ENCODE data around the gene NUDT19. TPM values are rescaled to one million over a fixed set of nuclear protein-coding genes. Genes with fewer than 3 reads are reported as not detected.

Gene NUDT19
- polyA plus RNA-seq, result 7.7 to 17.1 TPM (median 12.2 TPM) in 3 replicates
- 2.2 TPM for polyA plus RNA-seq (2011; ENCODE audit: low read depth)
- polyA plus RNA-seq (2011; cell fraction: cytosol; rRNA removed), result 10.2 and 15.3 TPM in 2 replicates
- polyA plus RNA-seq (2011; cell fraction: nucleus; rRNA removed), result 16.7 and 18.3 TPM in 2 replicates
- polyA plus RNA-seq (2012; ENCODE audit: low replicate concordance), result 10.7 and 15.3 TPM in 2 replicates
- polyA minus RNA-seq, result 7.3 to 10.2 TPM (median 10.0 TPM) in 3 replicates
- 25.5 TPM for polyA minus RNA-seq (2011; cell fraction: cytosol; rRNA and poly(A)+ RNA removed)
- polyA minus RNA-seq (2011; cell fraction: nucleus; rRNA and poly(A)+ RNA removed), result 12.3 and 14.4 TPM in 2 replicates

GRCh38 chr19:32691291-32691951 is at the start of gene NUDT19:
Gene NUDT19, plus strand, starts transcription at chr19:32691821. Its CDS starts 140 bp downstream, at chr19:32691961.
- peaks cover 25% of the 10 kb centered on the region for H3K4me1 ChIP-seq (ENCODE audit: control insufficient read depth, extremely low read depth, insufficient read depth, low read length)
- dilution Hi-C loops (cut with MboI; ENCODE audit: extremely low pct_ligation_motif_present, low sequenced_read_pairs), result no loop called here
- H3K4me3 ChIP-seq (ENCODE audit: control insufficient read depth in 2 of 3, extremely low read depth in 1 of 3, insufficient read depth in 2 of 3, low read depth in 1 of 3, low read length in 3 of 3), result peak within 1 kb of the TSS; percentile 51 to 90 (median 88)
- peak within 1 kb of the TSS; percentile 87 for H3K9ac ChIP-seq (ENCODE audit: control insufficient read depth, extremely low read depth, insufficient read depth, low read length)
- no peaks in the 10 kb centered on the region for H3K9me1 ChIP-seq (ENCODE audit: control insufficient read depth, extremely low read depth, insufficient read depth, low read length)
- no peak for TF ChIP-seq CTCF (optimal IDR thresholded peaks at IDR 0.05 in 1 of 3, IDR thresholded peaks at IDR 0.05 in 1 of 3, conservative IDR thresholded peaks at IDR 0.05 in 1 of 3; ENCODE audit: extremely low read depth in 1 of 3, insufficient read depth in 2 of 3, low read length in 3 of 3)
- no peak for TF ChIP-seq EZH2 (IDR thresholded peaks at IDR 0.05; ENCODE audit: low read length)
- H3K27me3 ChIP-seq (ENCODE audit: control insufficient read depth, extremely low read depth, insufficient read depth, low read length), result no peaks in the 10 kb centered on the region
- FAIRE-seq, result peak; percentile 20
- H3K27ac ChIP-seq (ENCODE audit: control insufficient read depth, insufficient read depth, low read length), result peak within 1 kb of the TSS; percentile 78
- H2AFZ ChIP-seq (ENCODE audit: control insufficient read depth, low read length), result peak within 1 kb of the TSS; percentile 80
- H3K79me2 ChIP-seq (ENCODE audit: control insufficient read depth, insufficient read depth, low read length), result peaks cover 45% of the 10 kb centered on the region
- no peaks in the 10 kb centered on the region for H4K20me1 ChIP-seq (ENCODE audit: control insufficient read depth, extremely low read depth, insufficient read depth, low read length)
- no peak for DNase-seq (ENCODE audit: low read depth, low spot score)
- peaks cover 0 to 4% of the 10 kb centered on the region in 2 experiments for H3K36me3 ChIP-seq (ENCODE audit: control insufficient read depth in 2 of 2, extremely low read depth in 1 of 2, insufficient read depth in 2 of 2, low read length in 2 of 2)
- no peaks in the 10 kb centered on the region for H3K9me3 ChIP-seq (ENCODE audit: control insufficient read depth, low read depth, low read length)
- peak within 1 kb of the TSS; percentile 70 for H3K4me2 ChIP-seq (ENCODE audit: control insufficient read depth, extremely low read depth, insufficient read depth, low read depth, low read length)

- no peaks in the 10 kb centered on the region for H3K27me3 ChIP-seq (ENCODE audit: control insufficient read depth, extremely low read depth, insufficient read depth, low read length)
- no peak overlapping the region for H3K9ac ChIP-seq (ENCODE audit: control insufficient read depth, extremely low read depth, insufficient read depth, low read length)
- H3K36me3 ChIP-seq (ENCODE audit: control insufficient read depth in 2 of 2, extremely low read depth in 1 of 2, insufficient read depth in 2 of 2, low read length in 2 of 2), result peaks cover 30 to 32% of the 10 kb centered on the region in 2 experiments
- dilution Hi-C loops (cut with MboI; ENCODE audit: extremely low pct_ligation_motif_present, low sequenced_read_pairs), result no loop called here
- no peak overlapping the region for H2AFZ ChIP-seq (ENCODE audit: control insufficient read depth, low read length)
- FAIRE-seq, result no peak
- H4K20me1 ChIP-seq (ENCODE audit: control insufficient read depth, extremely low read depth, insufficient read depth, low read length), result no peaks in the 10 kb centered on the region
- H3K79me2 ChIP-seq (ENCODE audit: control insufficient read depth, insufficient read depth, low read length), result no peaks in the 10 kb centered on the region
- no peaks in the 10 kb centered on the region for H3K9me1 ChIP-seq (ENCODE audit: control insufficient read depth, extremely low read depth, insufficient read depth, low read length)
- no peak overlapping the region for H3K4me2 ChIP-seq (ENCODE audit: control insufficient read depth, extremely low read depth, insufficient read depth, low read depth, low read length)
- no peak for DNase-seq (ENCODE audit: low read depth, low spot score)
- no peak overlapping the region for H3K27ac ChIP-seq (ENCODE audit: control insufficient read depth, insufficient read depth, low read length)
- H3K4me3 ChIP-seq (ENCODE audit: control insufficient read depth in 2 of 3, extremely low read depth in 1 of 3, insufficient read depth in 2 of 3, low read depth in 1 of 3, low read length in 3 of 3), result no peak overlapping the region
- no peaks in the 10 kb centered on the region for H3K9me3 ChIP-seq (ENCODE audit: control insufficient read depth, low read depth, low read length)
- no peaks in the 10 kb centered on the region for H3K4me1 ChIP-seq (ENCODE audit: control insufficient read depth, extremely low read depth, insufficient read depth, low read length)
- TF ChIP-seq CTCF (optimal IDR thresholded peaks at IDR 0.05 in 1 of 3, IDR thresholded peaks at IDR 0.05 in 1 of 3, conservative IDR thresholded peaks at IDR 0.05 in 1 of 3; ENCODE audit: extremely low read depth in 1 of 3, insufficient read depth in 2 of 3, low read length in 3 of 3) (no peak), EZH2 (IDR thresholded peaks at IDR 0.05; ENCODE audit: low read length) (no peak)
Observed at GRCh38 chr19:32642771-32643170, 48.9 kb upstream of the NUDT19 start.

Measured in keratinocyte (primary cell).